ENCODE data around the gene SHROOM3. TPM values are rescaled to one million over a fixed set of nuclear protein-coding genes. Genes with fewer than 3 reads are reported as not detected.

Gene SHROOM3
- total and polyA plus RNA-seq, 2 experiments from 2014 or later, result 11.3 to 73.5 TPM

- no peak overlapping the region for H2AFZ ChIP-seq
- no peaks in the 10 kb centered on the region for H3K27me3 Mint-ChIP-seq (ENCODE audit: insufficient read depth, low read depth, poor library complexity)
- H3K27me3 ChIP-seq (ENCODE audit: insufficient read depth), result no peaks in the 10 kb centered on the region
- no peak overlapping the region for H3K27ac ChIP-seq (ENCODE audit: low read depth)
- no peak overlapping the region for H3K4me3 Mint-ChIP-seq
- TF ChIP-seq EZH2 (IDR thresholded peaks at IDR 0.05; ENCODE audit: low read depth, unreplicated experiment) (no peak), JUNB (IDR thresholded peaks at IDR 0.05; ENCODE audit: unreplicated experiment) (no peak), STAT1 (IDR thresholded peaks at IDR 0.05; ENCODE audit: unreplicated experiment) (no peak), ZNF331 (CRISPR knock-in tag; IDR thresholded peaks at IDR 0.05; ENCODE audit: low read depth) (no peak), POLR2AphosphoS5 (IDR thresholded peaks at IDR 0.05; ENCODE audit: low read depth) (no peak), ETS1 (IDR thresholded peaks at IDR 0.05) (no peak), ZNF462 (CRISPR knock-in tag; IDR thresholded peaks at IDR 0.05) (no peak), EZH2phosphoT487 (IDR thresholded peaks at IDR 0.05; ENCODE audit: unreplicated experiment) (no peak)
- TF ChIP-seq, protein P1, sequence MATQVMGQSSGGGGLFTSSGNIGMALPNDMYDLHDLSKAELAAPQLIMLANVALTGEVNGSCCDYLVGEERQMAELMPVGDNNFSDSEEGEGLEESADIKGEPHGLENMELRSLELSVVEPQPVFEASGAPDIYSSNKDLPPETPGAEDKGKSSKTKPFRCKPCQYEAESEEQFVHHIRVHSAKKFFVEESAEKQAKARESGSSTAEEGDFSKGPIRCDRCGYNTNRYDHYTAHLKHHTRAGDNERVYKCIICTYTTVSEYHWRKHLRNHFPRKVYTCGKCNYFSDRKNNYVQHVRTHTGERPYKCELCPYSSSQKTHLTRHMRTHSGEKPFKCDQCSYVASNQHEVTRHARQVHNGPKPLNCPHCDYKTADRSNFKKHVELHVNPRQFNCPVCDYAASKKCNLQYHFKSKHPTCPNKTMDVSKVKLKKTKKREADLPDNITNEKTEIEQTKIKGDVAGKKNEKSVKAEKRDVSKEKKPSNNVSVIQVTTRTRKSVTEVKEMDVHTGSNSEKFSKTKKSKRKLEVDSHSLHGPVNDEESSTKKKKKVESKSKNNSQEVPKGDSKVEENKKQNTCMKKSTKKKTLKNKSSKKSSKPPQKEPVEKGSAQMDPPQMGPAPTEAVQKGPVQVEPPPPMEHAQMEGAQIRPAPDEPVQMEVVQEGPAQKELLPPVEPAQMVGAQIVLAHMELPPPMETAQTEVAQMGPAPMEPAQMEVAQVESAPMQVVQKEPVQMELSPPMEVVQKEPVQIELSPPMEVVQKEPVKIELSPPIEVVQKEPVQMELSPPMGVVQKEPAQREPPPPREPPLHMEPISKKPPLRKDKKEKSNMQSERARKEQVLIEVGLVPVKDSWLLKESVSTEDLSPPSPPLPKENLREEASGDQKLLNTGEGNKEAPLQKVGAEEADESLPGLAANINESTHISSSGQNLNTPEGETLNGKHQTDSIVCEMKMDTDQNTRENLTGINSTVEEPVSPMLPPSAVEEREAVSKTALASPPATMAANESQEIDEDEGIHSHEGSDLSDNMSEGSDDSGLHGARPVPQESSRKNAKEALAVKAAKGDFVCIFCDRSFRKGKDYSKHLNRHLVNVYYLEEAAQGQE (IDR thresholded peaks at IDR 0.05; ENCODE audit: unreplicated experiment), result no peak
- TF ChIP-seq, protein P2, sequence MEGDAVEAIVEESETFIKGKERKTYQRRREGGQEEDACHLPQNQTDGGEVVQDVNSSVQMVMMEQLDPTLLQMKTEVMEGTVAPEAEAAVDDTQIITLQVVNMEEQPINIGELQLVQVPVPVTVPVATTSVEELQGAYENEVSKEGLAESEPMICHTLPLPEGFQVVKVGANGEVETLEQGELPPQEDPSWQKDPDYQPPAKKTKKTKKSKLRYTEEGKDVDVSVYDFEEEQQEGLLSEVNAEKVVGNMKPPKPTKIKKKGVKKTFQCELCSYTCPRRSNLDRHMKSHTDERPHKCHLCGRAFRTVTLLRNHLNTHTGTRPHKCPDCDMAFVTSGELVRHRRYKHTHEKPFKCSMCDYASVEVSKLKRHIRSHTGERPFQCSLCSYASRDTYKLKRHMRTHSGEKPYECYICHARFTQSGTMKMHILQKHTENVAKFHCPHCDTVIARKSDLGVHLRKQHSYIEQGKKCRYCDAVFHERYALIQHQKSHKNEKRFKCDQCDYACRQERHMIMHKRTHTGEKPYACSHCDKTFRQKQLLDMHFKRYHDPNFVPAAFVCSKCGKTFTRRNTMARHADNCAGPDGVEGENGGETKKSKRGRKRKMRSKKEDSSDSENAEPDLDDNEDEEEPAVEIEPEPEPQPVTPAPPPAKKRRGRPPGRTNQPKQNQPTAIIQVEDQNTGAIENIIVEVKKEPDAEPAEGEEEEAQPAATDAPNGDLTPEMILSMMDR (conservative IDR thresholded peaks at IDR 0.05; ENCODE audit: low read depth in 2 of 2), result no peak
- ATAC-seq, result no peak
- no peak overlapping the region for H3K4me3 ChIP-seq
- H3K4me1 ChIP-seq (ENCODE audit: insufficient read depth), result peaks cover 11% of the 10 kb centered on the region
- H3F3A ChIP-seq (replicated peaks; ENCODE audit: low read depth), result no peaks in the 10 kb centered on the region
- no peaks in the 10 kb centered on the region; the same call in 2 of the 3 replicates for H3K9me3 Mint-ChIP-seq
- no peaks in the 10 kb centered on the region for H3K9me2 ChIP-seq (ENCODE audit: insufficient read depth)
- peaks cover 34% of the 10 kb centered on the region for H3K4me1 Mint-ChIP-seq
- H3K27ac Mint-ChIP-seq, result no peak overlapping the region
- 0 out of 3 replicates have a peak, but pooled peaks cover 2% of the 10 kb centered on the region for H3K36me3 Mint-ChIP-seq (ENCODE audit: low read depth)
- no peaks in the 10 kb centered on the region for H3K36me3 ChIP-seq (ENCODE audit: insufficient read depth)
- no peak overlapping the region for H3K4me2 ChIP-seq
- no peaks in the 10 kb centered on the region for H3K79me2 ChIP-seq (replicated peaks; ENCODE audit: insufficient read depth)
- H4K20me1 ChIP-seq (replicated peaks; ENCODE audit: insufficient read depth), result no peaks in the 10 kb centered on the region
- DNase-seq (ENCODE audit: low spot score), result no peak
These were observed 160.4 kb downstream of the SHROOM3 start for GRCh38 chr4:76595435-76595834.

All from GM23338 (cell line).